Esophagus squamous epithelium (tissue), 5 donors: Measurements from ENCODE around the gene UQCR10. TPM values are rescaled to one million over a fixed set of nuclear protein-coding genes. Genes with fewer than 3 reads are reported as not detected.

Experiments
- DNase-seq: peaks from one replicate; lab custom pipeline; 2025; lab: John Stamatoyannopoulos, UW
- H3K27ac ChIP-seq, 4 donors: fragments of 200-600 bp; sonication (generic); one replicate each; pipeline ENCODE4 v1.5.1; 2016 to 2019; ENCODE audit warnings: mild to moderate bottlenecking in 1 of 4
- H3K27me3 ChIP-seq, 4 donors: fragments of 200-600 bp; sonication (generic); 1 replicate in 3 of 4; 2 replicates in 1 of 4; pipeline versions ENCODE4 v1.5.1 to v1.6.0; 2017 to 2021; ENCODE audit warnings: antibody characterized with exemption in 1 of 4
- H3K36me3 ChIP-seq, 3 donors: fragments of 200-600 bp; sonication (generic); one replicate each; pipeline ENCODE4 v1.5.1; 2016 to 2019
- H3K4me1 ChIP-seq, 3 donors: fragments of 200-600 bp; sonication (generic); one replicate each; pipeline ENCODE4 v1.5.1; 2017 to 2019
- H3K4me3 ChIP-seq, 4 donors: fragments of 200-600 bp; sonication (generic); 1 replicate in 3 of 4; 2 replicates in 1 of 4; pipeline ENCODE4 v1.5.1; 2016 to 2019; ENCODE audit warnings: mild to moderate bottlenecking in 2 of 4, moderate library complexity in 1 of 4
- H3K9me3 ChIP-seq, 3 donors: fragments of 200-600 bp; sonication (generic); one replicate each; pipeline ENCODE4 v1.5.1; 2016 to 2019
- POLR2A ChIP-seq, 4 donors: fragments of 450-650 bp; IDR thresholded peaks; one replicate each; pipeline ENCODE4 v1.6.1; 2017; ENCODE audit warnings: antibody characterized with exemption in 4 of 4, mild to moderate bottlenecking in 4 of 4, moderate library complexity in 3 of 4
- WGBS, 2 donors: methylation state at CpG; one replicate each; pipeline ENCODE4 v1.1.5; 2018; 5-methylcytosine and 5-hydroxymethylcytosine counted together
- intact Hi-C: fragments of 100-400 bp; cut with DNase I; formaldehyde crosslinking; loops from one replicate; pipeline ENCODE4 v1.15.0; 2022
- total RNA-seq, 4 donors: library from RNA; depleted of rRNA; stranded (reverse); fragments of >200 nt; gene quantifications; one replicate each; pipeline ENCODE4 v1.1.0, GENCODE V29; 2016
- TF ChIP-seq, protein P1 (sequence below), 6 experiments: fragments of 450-650 bp in 4 of 6; fragments of 200-600 bp in 2 of 6; sonication (generic) in 2 of 6; IDR thresholded peaks; one replicate each; pipeline ENCODE4 v1.5.1; 2016 to 2019; ENCODE audit warnings: antibody characterized with exemption in 6 of 6, mild to moderate bottlenecking in 4 of 6, moderate library complexity in 4 of 6
- donor health status: DM: yes; HTN: yes; CAD: no.

UQCR10 gene
- total RNA-seq, 4 donors from 2014 or later, result 50.7 to 94.8 (median 65.0) TPM

DNA sequence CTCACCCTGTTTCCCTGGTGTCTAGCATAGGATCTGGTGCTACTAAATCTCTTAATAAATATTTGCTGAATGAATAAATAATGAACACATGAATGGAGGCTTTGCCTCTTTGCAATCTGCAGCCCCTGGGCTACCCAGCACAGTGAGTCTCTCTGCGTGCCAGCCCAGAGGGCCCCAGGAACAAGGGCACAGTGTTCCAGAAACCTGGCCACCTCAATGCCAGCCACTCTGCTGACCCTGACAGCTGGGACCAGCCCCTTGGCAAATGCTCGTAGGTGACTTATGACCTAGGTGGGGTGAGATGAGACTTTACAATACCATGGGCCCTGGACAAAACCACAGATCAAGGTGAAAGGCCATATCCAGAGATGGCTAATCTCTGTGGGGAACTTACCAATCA is 31.6 kb downstream of the UQCR10 start:
- DNase-seq, result no peak
- H3K27me3 ChIP-seq, result no peaks in the 10 kb centered on the region
- WGBS, 2 donors, result 40 to 57% methylated on average over 1 of the region's 2 CpGs
- peak overlapping the region; percentile 76 to 85 (median 82) for H3K27ac ChIP-seq
- intact Hi-C loops, result no loop called here
- peaks cover 16 to 92% (median 18%) of the 10 kb centered on the region in 3 donors for H3K36me3 ChIP-seq
- TF ChIP-seq, protein P1, sequence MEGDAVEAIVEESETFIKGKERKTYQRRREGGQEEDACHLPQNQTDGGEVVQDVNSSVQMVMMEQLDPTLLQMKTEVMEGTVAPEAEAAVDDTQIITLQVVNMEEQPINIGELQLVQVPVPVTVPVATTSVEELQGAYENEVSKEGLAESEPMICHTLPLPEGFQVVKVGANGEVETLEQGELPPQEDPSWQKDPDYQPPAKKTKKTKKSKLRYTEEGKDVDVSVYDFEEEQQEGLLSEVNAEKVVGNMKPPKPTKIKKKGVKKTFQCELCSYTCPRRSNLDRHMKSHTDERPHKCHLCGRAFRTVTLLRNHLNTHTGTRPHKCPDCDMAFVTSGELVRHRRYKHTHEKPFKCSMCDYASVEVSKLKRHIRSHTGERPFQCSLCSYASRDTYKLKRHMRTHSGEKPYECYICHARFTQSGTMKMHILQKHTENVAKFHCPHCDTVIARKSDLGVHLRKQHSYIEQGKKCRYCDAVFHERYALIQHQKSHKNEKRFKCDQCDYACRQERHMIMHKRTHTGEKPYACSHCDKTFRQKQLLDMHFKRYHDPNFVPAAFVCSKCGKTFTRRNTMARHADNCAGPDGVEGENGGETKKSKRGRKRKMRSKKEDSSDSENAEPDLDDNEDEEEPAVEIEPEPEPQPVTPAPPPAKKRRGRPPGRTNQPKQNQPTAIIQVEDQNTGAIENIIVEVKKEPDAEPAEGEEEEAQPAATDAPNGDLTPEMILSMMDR (IDR thresholded peaks at IDR 0.05), result no peak
- no peak for TF ChIP-seq POLR2A (IDR thresholded peaks at IDR 0.05)
- no peaks in the 10 kb centered on the region for H3K9me3 ChIP-seq
- H3K4me3 ChIP-seq, result peak overlapping the region in 1 of 4 donors; percentile 30
- H3K4me1 ChIP-seq, result peaks cover 24 to 51% (median 36%) of the 10 kb centered on the region in 3 donors

DNA sequence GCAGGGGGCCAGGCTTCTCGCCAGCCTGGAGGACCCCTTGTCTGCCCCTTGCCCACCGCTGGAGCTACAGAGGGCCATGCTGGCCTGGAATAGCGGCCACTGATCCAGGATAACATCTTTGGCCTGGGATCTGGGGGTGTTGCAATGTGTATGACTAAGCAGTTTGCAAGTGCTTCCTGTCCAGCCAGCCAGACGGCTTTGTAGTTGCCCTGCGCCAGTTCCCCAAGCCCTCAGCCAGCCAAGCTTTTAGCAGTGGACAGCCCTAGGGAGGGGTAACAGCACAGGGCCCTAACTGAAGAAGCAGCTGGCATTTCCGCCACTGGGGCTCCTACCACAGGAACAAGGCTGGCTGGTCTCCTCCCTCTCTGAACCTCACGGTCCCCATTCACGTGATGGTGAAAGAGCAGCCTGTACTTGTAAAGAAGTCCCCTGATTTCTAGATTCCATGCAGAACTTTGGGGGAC is 32.1 kb downstream of the UQCR10 start:
- WGBS, 2 donors, result 31 to 39% methylated on average over 3 to 8 of the region's 8 CpGs

DNA sequence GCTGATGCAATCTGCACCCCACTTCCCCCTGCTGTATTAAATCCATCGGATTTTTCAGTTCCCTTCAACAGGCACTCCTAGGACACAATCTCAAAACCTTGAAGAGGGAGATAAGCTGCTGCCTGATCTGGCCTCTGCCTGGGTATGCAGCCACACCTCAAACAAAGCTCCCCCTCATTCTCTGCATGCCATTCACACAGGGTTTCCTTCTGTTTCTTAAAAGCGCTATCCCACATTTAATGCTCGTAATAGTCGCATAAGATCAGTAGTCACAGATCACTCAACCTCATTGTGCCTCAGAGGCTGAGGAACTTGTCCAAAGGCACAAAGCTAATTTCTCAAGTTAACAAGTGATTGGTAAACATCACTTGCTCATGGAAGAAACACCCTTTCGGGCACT is 34.0 kb downstream of the UQCR10 start:
- no peaks in the 10 kb centered on the region for H3K27me3 ChIP-seq
- H3K4me3 ChIP-seq, result no peak overlapping the region
- H3K9me3 ChIP-seq, result no peaks in the 10 kb centered on the region
- intact Hi-C loops, result no loop called here
- 83 to 91% methylated on average over 4 of the region's 5 CpGs for WGBS, 2 donors
- peaks cover 22 to 92% (median 33%) of the 10 kb centered on the region in 3 donors for H3K36me3 ChIP-seq
- H3K4me1 ChIP-seq, result peaks cover 24 to 62% (median 35%) of the 10 kb centered on the region in 3 donors
- TF ChIP-seq, protein P1 (IDR thresholded peaks at IDR 0.05), result no peak
- no peak for TF ChIP-seq POLR2A (IDR thresholded peaks at IDR 0.05)
- H3K27ac ChIP-seq, result peak overlapping the region; percentile 3 to 83 (median 60)
- DNase-seq, result no peak

More for the DNA sequence above, 32.1 kb downstream of the UQCR10 start:
- TF ChIP-seq POLR2A (IDR thresholded peaks at IDR 0.05), result no peak
- TF ChIP-seq, protein P1 (IDR thresholded peaks at IDR 0.05), result peak in 3 of 6 experiments; percentile 11 to 43 (median 11)
- Histone ChIP-seq H3K9me3 (no peaks in the 10 kb centered on the region), H3K4me3 (peak overlapping the region in 1 of 4 donors; percentile 30), H3K36me3 (peaks cover 18 to 92% (median 21%) of the 10 kb centered on the region in 3 donors), H3K27me3 (no peaks in the 10 kb centered on the region), H3K27ac (peak overlapping the region; percentile 76 to 85 (median 82)), H3K4me1 (peaks cover 24 to 53% (median 36%) of the 10 kb centered on the region in 3 donors)
- intact Hi-C loops, result no loop called here
- DNase-seq, result peak; percentile 17

DNA sequence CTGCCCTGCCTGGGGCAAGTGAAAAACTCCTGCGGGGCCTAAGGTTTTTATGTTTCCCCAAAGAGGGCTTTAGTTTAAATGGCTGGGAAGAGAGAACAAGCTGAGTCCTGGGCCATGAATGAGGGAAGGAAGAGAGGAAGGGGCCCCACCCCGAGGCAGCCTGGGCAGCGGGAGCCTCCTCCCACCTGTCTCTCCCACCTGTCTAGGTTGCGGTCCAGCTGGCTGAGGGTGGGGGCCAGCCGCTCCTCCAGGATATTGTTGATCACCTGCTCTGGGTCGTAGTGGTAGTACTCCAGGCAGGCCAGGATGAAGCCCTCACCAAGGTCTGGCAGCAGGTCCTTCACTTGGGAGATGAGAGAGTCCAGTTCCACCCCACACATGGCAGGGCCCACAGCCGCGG is 34.6 kb downstream of the UQCR10 start:
- H3K36me3 ChIP-seq, result peaks cover 28 to 92% (median 34%) of the 10 kb centered on the region in 3 donors
- peaks cover 24 to 55% (median 28%) of the 10 kb centered on the region in 3 donors for H3K4me1 ChIP-seq
- no peak for DNase-seq
- TF ChIP-seq, protein P1 (IDR thresholded peaks at IDR 0.05), result no peak
- TF ChIP-seq POLR2A (IDR thresholded peaks at IDR 0.05), result no peak
- 73 to 90% methylated on average over 3 to 5 of the region's 8 CpGs for WGBS, 2 donors
- H3K9me3 ChIP-seq, result no peaks in the 10 kb centered on the region
- H3K27ac ChIP-seq, result peak overlapping the region; percentile 3 to 83 (median 36)
- intact Hi-C loops, result no loop called here
- H3K27me3 ChIP-seq, result no peaks in the 10 kb centered on the region
- no peak overlapping the region for H3K4me3 ChIP-seq

DNA sequence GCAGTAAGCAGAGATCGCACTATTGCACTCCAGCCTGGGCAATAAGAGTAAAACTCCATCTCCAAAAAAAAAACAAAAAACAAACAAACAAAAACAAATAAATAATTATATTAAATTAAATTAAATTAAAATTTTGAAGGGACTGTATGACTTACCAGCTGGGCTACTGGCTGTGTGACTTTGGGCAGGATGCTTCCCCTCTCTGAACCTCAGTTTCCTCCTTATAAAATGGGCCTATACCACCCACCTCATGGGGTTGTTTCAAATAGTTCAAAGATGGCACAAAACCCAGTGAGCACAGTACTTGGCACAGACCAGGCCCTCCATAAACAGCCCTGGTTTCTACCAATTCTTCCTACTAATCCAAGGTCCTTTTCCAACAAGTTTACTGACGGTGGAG is 36.0 kb downstream of the UQCR10 start:
- TF ChIP-seq POLR2A (IDR thresholded peaks at IDR 0.05), result no peak
- TF ChIP-seq, protein P1 (IDR thresholded peaks at IDR 0.05), result no peak
- intact Hi-C loops, result no loop called here
- Histone ChIP-seq H3K36me3 (peaks cover 29 to 93% (median 42%) of the 10 kb centered on the region in 3 donors), H3K27me3 (no peaks in the 10 kb centered on the region), H3K4me3 (peak overlapping the region in 1 of 4 donors; percentile 26), H3K4me1 (peaks cover 18 to 41% (median 19%) of the 10 kb centered on the region in 3 donors), H3K9me3 (no peaks in the 10 kb centered on the region), H3K27ac (no peak overlapping the region)
- DNase-seq, result no peak
- WGBS, 2 donors, result 92 to 100% methylated on average over 1 to 2 of the region's 2 CpGs
